DND-41 (cell line): Measurements from ENCODE around the gene POLA1.

Experiments used
- CTCF ChIP-seq: IDR thresholded peaks from 2 replicates; pipeline ENCODE4 v1.5.1; 2012; ENCODE audit warnings: borderline replicate concordance, low read length, moderate library complexity, mild to moderate bottlenecking; ENCODE audit not compliant: poor library complexity, severe bottlenecking; ENCODE audit errors: extremely low read depth
- EZH2 ChIP-seq: IDR thresholded peaks from 3 replicates; pipeline ENCODE4 v1.6.1; 2012; ENCODE audit warnings: borderline replicate concordance, low read depth, mild to moderate bottlenecking, moderate library complexity, low read length, inconsistent platforms; ENCODE audit not compliant: severe bottlenecking

DNA sequence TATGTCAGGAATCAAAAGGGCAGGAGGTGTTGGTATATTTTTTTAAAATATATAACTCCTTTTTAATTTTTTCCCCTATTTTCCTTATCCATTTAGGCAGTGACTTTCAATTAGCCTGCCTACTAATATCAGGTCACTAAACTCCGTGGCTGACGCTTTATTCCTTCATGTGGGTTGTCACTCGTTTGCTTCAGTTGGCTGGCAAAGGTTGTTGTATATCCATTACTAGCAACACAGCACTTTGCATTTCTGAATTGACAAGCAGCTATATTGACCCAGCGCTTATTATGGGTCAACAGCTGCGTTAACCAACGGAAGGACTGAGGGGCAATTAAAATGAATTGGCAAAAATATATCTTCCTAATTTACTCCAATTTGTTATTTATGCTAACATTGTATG lies 234.4 kb downstream of the POLA1 start:
- no peak for TF ChIP-seq CTCF
- TF ChIP-seq EZH2, result no peak
